GM19467 (cell line): ENCODE measurements around the gene ARHGAP25.

Experiments
- ATAC-seq: cut with Tn5 transposase; IDR thresholded peaks from one replicate; pipeline ENCODE4 v1.9.1; 2021; ENCODE audit warnings: mild to moderate bottlenecking, moderate library complexity; ENCODE audit not compliant: unreplicated experiment

The ARHGAP25 gene

DNA sequence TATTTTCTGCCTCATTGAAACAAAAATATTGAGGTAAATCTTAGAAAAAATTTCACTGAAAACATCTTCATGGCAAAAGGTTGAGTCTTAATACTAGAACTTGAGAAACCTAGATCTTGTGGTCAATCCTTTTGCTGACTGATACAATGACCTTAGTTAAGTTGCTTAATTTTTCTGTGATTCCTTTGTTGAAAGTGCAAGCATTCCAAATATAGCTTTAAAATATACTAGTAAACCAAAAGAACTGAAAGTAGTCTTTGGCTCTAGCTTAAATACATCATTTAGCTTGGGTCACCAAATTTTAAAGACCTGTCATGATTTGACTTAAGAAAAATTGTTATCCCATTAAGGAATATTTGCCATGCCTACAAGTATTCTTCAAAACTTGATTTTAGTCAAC, 119.9 kb downstream of the ARHGAP25 start:
- no peak for ATAC-seq

DNA sequence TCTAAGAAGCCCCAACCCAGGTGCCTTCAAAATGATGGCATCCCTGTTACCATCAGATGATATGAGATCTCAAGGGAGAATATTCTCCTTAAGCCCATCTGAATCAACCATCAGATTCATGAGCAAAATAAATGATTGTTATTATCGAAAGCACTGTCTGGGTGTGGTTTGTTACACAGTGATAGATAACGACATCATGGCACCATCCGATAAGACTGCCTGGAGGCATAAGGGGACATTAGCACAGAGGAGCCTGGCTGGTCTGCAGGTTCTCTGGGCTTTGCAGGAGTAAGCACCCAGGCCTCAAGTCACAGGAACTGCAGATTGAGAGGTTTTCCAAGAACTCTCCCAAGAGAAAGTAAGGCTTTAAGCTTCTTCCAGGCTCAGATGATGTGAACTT, 120.9 kb downstream of the ARHGAP25 start:
- ATAC-seq, result no peak

DNA sequence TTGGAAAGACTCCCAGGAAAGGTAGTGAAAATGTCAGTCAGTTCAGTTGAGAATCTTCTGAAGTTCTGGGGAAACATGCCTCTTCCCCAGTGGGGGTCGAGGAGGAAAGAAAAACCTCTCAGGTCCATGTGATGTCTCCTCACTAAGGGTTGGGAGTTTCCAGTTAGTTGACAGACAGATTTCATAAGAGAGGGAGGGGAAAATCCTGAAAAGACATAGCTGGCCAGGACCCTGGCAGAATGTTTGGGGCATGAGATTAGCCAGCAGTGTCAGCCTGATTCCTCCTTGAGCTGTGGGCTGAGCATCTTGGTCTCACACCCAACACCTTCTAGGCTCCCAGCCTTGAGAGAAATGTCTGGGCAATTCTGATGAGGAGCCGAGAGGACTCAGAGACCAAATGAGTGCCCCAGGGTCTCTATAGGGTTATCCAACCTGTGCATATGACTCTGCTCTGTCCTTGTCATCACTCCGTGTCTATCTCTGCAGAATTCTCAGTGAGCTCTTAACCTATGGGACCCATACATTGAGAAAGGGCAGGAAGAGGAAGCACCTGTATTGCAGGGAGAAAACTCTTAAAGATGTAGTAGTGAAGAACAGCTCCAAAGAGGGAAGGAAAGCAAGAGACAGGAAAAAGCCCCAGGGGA, 122.7 kb downstream of the ARHGAP25 start:
- no peak for ATAC-seq

DNA sequence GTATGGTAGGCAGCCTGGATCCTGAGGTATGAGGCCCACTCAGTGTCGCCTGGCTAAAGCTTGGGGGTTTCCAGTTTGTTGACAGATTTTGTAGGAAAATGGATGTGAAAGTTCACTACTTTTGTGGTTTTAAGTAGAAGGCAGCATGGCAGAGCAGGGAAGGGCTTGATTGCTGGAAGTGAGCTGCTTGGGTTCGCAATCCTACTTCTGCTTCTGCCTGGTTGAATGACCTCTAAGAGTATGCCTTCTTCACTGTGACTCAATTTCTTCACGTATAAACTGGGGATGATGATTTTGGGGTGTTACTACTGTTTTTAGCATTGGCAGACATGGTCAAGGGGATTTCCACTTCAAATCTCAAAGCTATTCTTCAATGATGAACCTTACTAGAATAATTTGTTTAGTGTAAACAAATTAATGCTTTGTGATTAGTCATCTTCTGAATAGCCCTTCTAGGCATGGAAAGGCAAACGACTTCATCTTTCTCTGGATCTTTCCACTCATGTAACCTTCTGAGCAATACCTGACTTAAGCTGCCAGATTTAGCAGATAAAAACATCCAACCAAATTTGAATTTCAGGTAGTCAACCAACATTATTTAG, 123.3 kb downstream of the ARHGAP25 start:
- ATAC-seq, result no peak

DNA sequence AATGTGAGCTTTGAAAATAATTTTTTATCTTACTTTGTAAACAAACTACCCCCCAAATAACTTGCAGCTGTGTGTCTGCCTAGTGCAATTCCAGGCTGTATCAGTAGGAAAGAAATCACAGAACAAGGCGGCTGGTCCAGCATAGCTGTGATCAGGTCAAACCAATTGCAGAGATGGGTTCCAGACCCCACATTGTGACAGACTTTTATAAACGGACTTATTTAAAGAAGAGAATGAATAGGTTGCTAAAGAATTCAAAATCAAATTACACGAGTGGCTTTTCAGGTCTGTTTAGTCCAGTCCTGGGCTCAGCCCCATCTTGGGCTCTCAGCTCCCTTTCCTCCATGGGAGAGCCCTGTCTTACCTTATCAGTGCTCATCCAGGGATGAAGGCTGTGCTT, 125.5 kb downstream of the ARHGAP25 start:
- ATAC-seq, result no peak

DNA sequence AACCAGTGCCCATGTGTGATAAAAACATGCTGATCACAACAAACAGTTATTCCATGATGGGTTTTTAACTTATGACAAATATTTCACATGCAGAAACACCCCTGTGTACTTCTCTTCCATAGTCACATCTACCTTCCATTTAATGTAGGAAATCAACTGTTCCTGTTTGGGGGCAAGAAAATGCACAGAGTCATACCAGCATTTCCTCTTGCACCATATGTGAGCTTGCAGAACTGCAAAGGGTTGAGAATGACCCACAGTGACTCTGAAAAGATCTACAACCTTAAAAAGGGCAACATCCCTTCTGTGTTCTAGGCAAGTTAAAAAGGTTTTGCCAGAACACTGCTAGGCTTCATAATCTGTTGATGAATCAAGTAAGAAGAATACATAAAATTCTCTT, 126.7 kb downstream of the ARHGAP25 start:
- ATAC-seq, result no peak

DNA sequence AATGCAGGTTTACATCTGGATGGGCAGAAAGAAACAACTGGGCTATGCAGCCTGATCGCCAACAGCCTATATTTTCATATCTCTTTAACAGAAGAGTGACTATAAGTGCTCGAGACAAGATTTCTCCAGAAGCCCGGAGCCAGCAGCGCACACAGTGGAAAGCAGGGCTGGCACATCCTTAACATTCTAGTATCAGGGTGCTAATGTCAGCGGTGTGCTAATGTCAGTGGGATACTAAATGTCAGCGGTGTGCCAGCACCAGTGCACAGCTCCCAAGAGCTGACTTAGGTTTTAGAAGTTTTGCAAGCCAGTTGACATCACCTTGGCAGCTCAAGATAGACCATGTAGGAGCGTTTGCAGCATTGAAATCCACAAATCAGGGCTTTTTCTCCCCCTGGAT, 128.3 kb downstream of the ARHGAP25 start:
- ATAC-seq, result no peak

DNA sequence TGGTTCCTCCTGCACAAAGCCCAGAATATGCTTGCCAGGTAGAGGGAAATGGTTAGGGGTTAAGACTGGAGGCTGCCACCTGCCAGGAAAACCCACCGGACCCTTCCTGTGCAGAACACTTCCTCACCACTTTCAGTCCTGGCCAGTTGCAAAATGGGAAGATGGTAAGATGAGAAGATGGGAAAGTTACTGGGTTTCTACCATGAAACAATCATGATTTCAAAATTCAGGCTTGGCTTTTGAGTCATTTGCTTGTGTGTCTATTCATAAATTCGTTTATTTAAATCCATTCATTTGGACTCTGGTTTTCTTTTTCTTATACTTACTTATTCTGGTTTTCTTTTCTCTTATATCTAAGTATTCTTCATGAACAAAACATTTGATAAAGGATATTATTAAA, 129.4 kb downstream of the ARHGAP25 start:
- no peak for ATAC-seq

DNA sequence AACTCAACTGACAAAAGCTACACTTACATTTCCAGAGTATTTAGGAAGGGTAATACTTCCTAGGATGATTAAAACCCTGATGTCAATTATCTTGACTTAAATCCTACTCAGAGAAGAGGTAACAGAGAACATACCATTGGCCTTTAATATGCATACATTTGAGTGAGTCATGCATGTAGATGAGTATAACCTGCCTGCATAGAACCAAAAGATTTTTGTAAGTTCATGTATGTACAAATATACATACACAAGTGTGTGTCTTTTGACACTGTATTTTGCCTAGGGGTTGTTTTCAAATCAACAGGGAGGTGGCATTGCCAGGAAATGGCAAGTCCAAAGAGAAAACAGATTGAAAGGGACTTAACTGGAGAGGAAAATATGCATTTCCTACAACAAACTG, 130.5 kb downstream of the ARHGAP25 start:
- no peak for ATAC-seq

DNA sequence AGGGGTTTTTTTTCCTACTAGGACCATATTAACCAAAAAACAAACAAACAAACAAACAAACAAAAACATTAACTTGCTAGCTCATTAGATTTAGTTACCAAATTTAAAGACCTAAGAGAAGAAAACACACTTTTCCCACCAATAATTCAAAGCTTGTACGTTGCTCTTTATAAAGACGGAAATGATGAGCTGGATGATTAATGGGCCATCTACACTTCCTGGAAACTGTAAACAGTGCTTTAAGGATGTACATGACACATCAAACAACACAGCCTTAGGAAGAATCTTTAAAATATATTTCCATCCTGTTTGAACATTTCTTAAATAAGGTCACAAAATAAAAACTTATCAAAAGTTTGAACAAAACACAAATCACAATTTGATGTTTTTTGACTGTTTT, 135.6 kb downstream of the ARHGAP25 start:
- no peak for ATAC-seq

DNA sequence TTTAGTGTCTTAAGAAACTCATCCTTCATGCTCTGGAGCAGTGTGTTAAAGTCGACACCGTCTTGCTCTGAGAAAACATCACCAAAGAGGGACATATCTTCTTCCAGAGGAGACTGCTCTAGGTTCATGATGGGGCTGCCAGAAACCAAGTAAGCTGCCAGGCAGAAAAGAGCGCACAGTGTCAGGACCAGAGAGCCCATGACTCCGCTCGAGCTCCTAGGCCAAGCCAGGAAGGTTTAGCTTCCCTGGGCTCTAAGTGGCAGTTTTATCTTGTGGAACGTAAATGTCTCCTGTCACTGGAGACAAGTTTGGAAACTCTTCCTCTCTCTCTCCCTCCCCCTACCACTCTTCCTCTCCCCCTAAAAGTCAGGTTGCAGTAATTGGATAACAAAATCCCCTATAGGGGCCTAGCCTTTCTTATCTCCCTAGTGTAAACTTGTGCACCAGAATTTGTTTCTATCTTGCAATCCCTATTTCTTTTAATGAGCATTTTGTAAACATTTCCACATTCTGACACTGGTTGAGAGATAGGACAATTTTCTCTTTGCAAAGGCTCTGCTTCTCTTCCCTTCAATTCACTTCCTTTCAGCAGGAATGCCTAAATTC, 136.7 kb downstream of the ARHGAP25 start, which contains the start of gene BMP10:
TSS of gene BMP10 (minus strand) at position 239 of the 606 bp plus-strand sequence. CDS start at position 200, 39 bp downstream.
- ATAC-seq, result no peak
